ENCODE results near the gene ACOXL.

Gene ACOXL

DNA sequence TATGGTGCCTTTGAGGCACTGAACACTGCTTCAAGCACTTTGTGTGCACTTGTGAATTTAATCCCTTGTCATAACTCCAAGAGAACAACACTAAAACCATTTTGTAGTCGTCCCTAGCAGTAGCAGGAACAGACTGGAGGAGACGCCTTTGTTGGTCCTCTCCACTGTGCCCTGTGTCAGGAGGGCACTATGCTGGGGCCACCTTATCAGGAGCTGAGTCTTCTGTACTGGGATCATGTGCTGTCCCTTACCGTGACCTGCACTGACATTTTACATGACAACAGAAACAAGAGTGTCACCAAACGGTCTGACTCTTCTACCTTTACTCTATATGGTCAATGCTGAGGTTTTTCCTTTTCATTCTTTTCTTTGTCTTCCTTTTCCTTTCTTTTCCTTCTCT lies 62.0 kb downstream of the ACOXL start:
- no peak for DNase-seq (ENCODE audit: low read depth)

DNA sequence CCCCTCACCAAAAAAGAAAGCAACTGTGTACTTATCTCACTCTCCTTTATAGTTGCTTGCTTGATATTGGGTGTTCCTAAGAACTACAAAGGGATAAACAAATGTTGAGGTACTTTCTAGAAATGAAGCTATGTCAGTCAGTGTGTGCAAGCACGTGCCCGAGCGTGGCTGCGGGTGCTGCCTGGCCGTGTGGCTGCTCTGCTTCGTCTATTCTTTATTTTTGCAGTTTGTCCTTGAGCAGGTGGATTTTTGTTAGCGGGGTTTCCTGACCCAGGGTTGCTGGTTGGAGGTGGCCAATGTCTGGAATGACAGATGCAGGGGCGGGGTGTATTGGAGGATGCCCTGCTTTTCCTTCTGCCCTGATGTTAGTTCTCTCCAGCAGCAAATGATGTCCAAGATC lies 62.6 kb downstream of the ACOXL start:
- DNase-seq (ENCODE audit: low read depth) = no peak

DNA sequence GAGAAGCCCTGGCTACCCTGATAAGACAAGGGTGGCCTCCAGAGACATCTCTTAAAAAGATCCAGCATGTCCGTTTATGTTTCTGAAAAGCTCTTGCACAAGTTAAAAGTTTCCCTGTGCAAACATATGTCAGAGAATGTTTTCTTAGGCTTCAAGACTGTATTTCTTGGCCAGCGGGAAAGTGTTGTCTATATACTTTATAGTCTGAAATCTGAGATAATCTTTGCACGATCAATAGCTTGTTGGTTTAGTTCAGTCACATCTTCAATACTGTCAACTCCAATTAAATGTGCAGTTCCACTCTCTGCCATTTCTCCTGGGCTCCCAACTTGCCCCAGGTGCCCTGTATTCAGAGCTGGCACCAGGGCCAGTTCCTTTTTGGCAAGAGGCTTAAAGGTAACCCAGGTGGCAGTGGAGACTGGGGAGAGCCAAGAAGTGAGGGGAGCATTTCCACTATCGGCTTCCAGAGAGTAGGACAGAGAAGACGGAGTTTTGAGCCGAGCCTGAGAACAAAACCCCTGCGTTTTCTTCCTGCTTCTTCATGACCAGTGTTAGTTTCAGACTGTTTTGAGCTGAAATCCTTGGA lies 64.4 kb downstream of the ACOXL start:
- no peak for DNase-seq (ENCODE audit: low read depth)

DNA sequence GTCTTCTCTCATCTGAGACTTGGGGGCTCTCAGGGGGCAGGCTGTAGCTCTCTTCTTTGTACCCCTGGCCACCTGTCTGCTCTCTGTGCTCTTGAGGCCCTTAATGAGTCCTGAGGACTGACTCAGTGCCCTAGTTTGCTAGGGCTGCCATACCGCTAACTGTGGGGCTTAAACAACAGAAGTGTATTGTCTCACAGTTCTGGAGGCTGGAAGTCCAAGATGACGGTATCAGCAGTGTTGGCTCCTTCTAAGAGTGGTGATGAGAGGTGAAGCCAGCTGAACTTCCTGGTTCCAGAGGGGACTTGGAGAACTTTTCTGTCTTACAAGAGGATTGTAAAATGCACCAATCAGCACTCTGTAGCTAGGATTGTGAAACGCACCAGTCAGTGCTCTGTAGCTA lies 67.0 kb downstream of the ACOXL start:
- no peak for DNase-seq (ENCODE audit: low read depth)

DNA sequence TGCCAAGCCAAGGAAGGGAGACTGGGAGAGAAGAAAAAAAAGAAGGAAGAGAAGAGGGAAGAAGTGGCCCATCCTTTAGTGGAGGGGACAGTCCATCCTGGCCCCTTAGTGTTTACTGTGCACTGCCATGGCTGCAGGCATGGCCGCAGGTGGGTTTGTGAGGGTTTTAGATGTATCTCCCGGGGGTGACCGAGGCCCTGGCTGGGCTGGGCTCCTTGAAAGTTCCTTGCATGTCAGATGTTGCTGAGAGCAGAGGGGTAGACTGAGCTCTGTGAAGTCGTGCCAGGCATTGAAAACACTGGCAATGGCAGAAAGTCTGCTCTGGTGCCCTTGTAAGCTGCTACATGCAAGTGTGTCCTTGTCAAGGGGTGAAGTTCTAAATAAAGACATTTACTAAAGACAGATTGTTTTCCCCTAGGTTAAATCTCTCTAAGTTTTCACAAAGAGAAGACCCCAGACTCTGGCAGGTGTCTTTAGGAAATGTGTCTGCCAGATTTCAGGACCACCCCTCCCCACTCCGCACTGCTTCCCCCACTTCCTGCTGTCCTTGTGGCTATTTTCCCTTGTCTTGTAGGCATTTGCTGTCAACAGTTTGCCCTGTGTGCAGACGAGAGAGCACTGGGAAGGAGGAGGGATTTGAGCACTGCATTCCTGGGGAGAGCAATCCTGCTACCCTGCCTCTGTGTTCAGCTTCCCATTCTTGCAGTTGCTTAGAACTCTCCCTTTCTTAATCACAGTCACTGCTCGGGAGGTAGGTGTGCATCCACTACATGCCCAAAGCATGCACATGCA lies 68.4 kb downstream of the ACOXL start:
- DNase-seq (ENCODE audit: low read depth) = no peak

DNA sequence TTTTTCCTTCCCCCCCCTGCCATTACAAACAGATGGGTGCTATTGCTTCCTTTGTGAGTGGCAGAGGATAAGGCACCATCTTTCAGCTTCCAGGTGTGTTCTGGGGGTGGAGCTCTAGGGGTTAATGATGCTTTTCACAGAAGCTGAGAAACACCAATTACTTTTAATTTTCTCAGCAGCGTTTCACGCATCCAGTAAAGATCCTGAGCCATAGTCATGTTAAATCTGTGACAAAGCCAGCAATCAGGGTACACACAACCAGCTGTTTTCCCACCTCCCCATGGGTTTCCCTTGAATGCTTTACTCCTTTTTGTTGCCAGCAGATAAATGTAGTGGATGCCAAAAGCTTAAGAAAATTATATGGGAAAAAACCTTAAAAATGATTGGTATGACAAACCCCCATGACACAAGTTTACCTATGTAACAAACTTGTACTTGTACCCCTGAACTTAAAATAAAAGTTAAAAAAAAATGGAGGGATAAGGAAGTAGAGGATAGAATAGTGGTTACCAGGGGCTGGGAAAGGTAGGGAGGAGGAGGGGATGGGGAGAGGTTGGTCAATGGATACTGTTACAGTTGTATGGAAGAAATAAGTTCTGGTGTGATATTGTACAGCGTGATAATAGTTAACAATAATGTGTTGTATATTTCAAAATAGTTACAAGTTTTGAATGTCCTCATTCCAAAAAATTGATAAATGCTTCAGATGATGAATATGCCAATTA lies 70.0 kb downstream of the ACOXL start:
- DNase-seq (ENCODE audit: low read depth) = no peak

DNA sequence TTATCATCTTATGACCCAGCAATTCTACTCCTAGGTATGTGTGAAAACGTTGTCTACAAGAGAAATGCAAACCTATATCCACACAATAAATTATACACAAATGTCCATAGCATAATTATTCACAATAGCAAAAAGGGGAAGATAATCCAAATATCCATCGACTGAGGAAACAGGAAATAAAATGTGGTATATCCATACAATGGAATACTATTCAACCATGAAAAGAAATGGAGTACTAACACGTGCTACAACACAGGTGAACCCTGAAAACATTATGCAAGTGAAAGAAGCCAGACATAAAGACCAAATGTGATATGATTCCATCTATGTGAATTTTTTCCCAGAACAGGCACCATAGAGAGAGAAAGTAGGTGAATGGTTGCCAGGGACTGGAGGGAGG lies 72.1 kb downstream of the ACOXL start:
- no peak for DNase-seq (ENCODE audit: low read depth)

DNA sequence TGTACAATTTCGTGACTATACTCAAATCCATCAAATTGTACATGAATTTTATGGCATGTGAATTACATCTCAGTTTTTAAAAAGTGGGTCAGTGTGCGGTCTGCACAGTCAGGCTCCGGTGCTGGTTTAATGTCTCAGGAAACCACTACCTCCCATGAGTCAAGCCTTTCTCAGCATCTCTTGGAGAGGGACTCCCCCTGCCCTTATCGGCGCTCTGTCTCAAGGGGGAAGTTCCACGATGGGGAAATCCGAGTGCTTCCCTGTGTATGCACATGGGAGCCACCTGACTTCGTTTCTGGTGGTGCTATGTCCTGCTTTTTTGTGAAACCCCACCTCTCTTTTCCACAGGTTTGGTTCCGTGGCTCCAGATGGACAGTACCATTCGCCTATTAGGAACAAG lies 72.5 kb downstream of the ACOXL start:
- DNase-seq (ENCODE audit: low read depth) = peak; percentile 58

DNA sequence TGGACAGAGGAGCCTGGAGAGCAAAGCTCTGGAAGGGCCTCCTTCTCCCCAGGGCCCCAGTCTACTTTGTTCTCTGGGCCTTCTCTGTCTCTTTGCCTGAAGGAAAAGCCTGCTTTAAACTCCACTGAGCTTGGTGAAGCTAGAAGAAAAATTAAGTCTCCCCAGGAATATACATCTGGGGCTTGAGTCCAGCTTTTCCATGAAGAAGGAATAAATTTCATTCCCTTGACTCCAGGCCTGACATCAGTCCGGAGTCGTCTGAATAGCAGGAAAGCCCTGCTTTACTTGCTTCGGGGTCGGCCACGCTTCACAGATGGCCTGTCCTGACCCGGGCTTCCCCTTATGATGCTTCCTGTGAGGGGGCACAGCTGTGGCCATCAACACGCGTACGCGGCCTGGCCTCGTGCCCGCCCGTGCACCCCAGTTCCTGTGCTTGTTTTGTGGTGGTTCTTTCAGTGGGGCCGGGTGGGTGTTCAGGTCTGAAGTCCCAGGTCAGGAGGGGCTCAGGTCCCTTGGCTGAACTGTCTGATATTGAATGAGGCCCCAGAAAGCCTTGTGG lies 73.6 kb downstream of the ACOXL start:
- no peak for DNase-seq (ENCODE audit: low read depth)

DNA sequence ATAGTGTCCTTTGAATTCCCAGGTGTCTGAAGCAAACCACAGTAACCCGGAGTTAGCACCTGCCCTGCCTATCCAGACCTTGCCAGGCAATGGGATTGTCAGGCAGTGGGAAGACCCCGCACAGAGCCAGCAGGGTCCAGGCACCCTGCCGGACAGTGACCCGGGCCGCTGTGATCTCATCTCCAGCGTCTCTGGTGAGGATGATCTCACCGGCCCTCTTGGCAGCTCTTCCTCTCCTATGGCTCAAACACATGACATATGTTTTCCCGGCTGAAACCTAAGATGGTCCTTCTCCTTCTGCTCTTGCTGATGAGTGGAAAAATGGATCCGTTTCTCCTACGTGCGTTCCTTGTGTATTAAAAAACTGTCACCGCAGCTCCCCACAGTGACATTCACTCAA lies 75.1 kb downstream of the ACOXL start:
- DNase-seq (ENCODE audit: low read depth) = no peak

DNA sequence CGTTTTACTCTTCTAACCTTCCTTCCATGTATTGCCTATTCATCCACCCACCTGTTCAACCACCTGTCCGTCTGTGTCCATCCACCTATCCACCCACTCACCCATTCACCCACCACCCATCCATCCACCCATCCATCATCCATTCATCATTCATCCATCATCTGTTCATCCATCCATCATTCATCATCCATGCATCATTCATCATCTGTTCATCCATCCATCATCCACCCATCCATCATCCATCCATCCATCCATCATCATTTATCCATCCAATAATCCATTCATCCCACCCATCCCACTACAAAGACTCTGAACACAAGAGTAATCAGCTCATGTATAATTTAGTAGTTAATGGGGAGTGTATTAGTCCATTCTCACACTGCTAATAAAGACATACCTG lies 78.0 kb downstream of the ACOXL start:
- DNase-seq (ENCODE audit: low read depth) = no peak

DNA sequence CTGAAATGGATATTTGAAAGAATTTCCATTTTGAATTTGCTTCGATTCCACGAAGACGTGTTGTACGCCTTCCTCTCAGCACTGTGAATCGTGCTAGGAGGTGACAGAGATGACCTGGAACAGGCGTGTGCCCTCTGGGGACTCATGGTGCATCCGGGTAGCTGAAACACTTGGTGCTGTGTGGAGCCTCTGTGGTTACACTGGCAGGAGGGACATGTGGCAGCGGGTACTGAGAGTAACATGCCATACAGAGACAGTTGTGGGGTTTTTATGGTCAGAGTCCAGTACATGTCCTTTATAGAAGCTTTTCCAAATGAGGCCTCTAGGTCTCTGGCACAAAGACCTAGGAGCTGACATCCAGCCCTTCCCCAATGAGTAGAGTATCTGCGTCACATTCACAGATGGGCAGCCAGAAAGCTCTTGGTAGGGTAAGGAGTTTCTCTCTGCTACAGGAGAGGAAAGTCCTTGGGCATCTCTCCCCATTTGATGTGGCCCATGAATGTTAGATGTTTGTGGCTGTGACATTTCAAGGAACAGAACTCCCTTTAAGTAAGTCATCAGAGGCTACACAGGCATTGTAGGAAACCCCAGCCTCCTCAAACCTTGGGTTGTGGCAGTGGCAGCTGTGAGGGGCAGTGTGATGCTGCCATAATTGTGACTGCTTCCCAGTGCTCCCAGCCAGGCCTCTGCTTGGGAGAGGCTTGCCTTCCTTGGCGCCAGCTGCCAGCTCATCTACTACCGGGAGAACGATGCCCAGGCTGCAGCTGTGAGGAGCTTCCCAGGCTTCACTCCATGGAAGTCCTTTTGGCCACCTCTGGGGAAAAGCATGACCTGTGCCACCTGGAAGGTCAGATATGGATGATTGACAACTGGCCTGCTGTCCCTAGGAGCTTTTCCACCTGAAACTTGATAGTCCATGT lies 80.6 kb downstream of the ACOXL start:
- DNase-seq (ENCODE audit: low read depth) = no peak

DNA sequence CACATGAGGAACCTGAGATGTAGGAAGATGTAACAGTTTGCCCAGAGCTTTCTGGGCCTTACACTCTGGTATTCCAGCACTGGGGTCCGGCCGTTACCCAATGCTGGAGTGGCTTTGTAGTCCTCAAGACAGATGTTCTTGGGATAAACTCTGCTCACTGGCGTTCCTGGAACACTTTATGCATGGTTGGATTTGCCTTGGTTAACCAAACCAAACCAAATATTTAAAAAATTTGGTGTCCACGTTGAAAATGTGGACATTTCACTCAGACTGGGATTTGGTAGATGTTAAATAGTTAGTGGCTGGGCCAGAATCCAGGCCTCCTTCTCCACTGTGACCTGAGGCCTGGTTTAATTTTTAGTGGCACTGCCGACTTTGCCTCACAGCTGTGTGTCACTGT lies 81.5 kb downstream of the ACOXL start:
- no peak for DNase-seq (ENCODE audit: low read depth)

DNA sequence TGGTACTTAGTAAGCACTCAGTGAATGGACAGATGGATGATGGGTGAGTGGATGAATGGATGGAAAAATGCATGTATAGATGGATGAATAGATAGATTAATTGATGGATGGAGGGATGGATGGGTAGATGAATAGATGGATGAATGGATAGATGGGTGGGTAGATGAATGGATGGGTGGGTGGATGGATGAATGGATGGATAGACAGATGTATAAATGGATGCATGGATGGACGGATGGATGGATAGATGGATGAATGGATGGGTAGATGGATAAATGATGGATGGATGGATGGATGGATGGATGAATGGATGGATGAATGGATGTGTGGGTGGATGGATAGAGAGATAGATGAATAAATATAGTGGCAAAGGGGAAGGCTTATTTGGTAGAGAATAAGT lies 83.6 kb downstream of the ACOXL start:
- DNase-seq (ENCODE audit: low read depth) = no peak

DNA sequence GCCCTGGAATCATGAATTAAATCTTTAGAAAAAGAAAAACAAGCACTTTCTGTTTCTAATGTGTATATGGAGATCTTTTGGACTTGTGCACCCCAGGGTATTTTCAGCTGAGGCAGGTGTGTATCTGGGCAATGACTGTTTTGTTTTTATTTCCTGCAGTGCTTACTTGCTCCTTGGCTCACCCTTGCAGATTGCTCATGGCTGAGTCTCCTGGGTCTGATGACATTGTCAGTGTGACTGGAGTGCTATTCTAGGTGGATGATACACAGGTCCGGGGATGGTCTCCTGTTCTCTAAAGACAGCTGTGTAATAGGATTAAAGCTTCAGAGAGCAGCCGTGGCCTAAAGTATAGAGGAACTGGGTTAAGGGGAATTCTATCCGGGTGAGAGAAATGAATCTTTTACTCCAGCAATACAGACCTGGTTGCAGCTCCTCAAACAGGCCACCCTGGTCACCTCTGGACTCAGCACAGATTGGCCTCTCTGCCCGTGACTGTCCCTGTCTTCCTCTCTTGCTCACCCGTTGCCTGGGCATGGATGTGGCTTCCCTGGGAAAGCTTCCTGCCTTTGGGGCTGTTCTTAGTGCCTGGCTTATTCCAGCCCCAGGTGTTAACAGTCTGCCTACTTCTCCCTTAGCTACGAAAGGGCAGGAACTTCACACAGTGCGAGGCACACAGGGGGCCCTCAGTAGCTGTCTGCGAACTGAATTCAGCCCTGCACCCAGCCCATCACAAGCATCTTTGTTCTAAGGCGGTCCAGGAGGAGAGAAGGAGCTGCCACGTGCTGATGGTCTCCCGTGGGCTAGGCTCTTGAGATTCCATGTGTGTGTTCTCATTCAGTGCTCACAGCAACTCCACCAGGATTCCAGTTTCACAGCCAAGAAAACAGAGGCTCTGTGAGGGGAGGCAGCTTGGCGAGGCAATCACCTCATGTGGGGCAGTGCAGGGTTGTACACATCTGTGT lies 84.3 kb downstream of the ACOXL start:
- DNase-seq (ENCODE audit: low read depth) = no peak

DNA sequence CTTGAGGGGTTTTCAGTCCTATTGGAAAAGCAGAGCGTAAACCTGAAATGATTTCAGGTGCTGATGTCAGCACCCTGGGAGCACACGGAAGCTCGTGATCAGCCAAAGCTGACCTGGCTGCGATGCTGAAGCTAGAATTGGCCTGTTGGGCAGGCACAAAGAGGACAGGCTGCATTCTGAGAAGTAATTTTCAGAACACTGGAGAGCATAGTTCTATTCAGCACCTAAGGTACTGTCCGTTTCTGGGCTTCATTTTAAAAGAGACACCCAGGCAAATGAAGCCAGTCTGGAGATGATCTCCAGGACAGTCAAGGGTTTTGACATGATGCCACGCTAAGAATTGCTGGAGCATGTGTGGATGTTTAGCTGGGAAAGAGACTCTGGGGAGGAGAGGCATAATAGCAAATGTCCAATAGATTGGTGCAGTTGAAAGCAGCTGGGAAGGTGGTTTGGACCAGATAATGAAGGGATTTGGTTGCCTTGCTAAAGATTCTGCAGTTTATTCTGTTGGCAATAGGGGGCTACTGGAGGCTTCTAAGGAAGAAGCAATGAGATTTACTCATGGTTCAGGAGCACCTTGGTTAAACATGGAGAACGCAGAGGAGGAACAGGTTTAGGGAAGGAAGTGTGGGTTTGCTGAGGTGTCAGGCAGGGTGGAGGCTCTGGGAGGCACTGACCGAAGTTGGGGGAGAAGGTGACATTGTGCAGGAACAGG lies 86.6 kb downstream of the ACOXL start:
- no peak for DNase-seq (ENCODE audit: low read depth)

DNA sequence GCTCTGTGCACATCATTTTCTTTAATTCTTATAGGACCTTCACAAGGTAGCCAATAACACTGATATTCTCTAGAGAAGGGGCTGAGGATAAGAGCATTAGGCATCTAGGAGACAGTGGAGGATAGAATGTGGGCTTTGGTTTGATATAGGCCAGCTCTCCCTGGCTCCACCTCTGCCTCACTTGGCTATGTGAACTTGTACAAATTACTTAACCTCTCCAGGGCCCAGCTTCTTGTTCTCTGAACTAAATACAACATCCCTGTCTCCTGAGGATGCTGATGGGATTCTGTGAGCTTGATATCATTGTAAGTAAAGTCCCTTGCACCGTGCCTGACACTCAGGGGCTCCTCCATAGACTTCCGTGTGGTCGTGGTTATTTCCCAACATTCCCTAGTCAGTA lies 87.3 kb downstream of the ACOXL start:
- DNase-seq (ENCODE audit: low read depth) = no peak

DNA sequence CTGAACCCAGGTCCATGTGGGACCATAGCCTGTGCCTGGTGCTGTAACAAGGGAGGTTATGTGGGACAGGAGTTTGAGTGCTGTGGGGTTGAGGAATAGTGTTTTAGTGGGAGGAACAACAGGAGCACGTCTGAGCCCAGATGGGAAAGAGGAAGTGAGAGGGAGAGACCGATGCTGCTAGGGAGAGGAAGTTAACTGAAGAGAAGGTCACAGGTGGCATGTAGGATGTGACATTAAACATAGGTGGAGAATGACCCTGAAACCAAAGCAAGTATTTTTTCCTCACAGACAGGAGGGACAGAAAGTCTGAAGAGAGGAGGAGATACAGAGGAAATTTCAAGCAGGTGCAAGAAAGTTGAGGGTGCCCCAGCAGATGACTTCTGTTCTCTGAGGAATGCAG lies 87.8 kb downstream of the ACOXL start:
- no peak for DNase-seq (ENCODE audit: low read depth)

DNA sequence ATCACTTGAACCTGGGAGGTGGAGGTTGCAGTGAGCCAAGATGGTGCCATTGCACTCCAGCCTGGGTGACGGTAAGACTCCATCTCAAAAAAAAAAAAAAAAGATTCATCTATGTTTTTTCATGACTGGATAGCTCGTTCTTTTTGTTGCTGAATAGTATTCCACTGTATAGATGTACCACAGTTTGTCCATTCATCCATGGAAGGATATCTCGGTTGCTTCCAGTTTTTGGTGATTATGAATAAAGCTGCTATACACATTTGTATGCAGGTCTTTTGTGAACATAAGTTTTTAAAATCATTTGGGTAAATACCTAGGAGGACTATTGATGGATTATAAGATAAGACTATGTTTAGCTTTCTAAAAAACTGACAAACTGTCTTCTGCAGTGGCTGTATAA lies 90.8 kb downstream of the ACOXL start:
- DNase-seq (ENCODE audit: low read depth) = no peak

DNA sequence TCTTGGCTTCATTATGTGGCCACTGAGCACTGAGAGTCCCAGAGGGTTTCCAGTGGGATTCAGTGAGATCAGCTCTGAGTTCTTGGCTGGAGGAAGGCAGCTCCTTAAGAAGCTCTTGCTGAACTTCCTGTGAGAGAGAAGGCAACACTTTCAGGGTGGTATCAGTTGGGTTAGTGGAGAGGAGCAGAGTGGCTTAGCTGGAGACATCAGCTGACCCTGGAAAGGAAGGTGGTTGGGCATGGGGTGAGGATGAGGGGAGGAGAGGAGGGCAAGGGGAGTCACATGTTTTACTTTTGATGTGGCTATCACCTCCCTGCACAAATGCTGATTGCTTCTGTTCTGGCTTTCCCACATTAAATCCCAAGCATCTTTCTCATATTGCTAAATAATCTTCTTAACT lies 95.1 kb downstream of the ACOXL start:
- DNase-seq (ENCODE audit: low read depth) = no peak
